T47D (cell line): ENCODE results near the gene COL4A4.
"Not testable (repeated sequence)": the region's sequence is repeated elsewhere in the genome, so short reads cannot be mapped to it uniquely, and the experiment has no call there.

Source experiments
- DNase-seq, 2 experiments: peaks; one replicate each; pipeline versions ENCODE4 v3.0.0 to v3.0.0-alpha.2; 2011 to 2012; ENCODE audit warnings: low read depth in 1 of 2, low spot score in 1 of 2
- JUND ChIP-seq: IDR thresholded peaks from 2 replicates; pipeline ENCODE4 v1.6.1; 2012; ENCODE audit warnings: low read depth
- in situ Hi-C: cut with HindIII; loops from 2 replicates; pipeline ENCODE4 v1.10.0; 2016; ENCODE audit warnings: low sequenced_read_pairs, low pct_unique_long_range_greater_than_20kb

COL4A4 gene

DNA sequence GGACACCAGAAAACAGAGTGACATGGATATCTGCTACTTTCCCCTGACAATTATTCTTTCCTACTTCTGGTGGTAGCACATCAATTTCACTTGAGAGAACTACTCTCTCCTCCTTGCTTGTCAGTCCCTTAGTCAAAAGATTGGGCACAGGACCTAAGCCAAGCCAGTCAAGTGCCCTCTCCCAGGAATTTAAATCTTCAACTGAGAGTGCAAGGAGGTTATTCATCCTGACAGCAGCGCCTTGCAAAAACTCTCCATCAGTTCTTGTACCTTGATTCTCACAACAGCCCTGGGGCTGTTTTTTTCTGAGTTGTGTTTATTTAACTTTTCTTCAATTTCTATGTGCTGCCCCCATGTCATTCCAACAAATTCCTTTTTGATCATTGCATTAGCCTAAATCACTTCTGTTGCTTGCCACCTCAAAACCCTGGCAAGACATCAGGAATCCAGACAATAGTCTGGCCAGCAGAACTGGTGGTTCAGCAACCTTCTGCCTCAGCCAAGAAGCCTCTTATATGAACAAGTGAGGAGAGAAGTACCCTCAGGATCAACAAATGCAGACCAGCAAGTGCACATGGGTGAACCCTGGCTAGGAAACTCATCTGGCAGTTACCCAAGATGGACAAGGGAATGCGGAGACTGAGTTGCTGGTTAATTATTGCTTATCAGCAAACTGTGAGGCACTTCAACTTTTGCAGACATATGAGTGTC, 19.8 kb upstream of the COL4A4 start:
- DNase-seq = no peak

DNA sequence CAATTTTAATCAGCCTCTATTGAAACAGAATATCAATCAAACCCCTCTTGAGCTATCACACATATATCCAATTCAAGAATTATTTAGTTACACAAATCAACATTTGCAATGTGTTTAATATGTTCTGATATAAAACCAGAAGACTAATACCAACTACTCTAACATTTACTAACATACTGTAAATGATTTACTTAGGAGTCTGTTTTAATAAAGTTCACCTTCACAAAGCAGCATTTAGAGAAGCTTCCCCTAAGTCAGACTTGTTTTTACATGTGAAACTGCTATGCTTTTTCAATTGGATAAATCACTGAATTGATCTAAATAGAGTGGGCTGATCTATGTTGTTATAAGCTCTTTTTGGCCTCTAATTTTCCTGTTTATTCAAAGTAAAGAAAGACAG, 18.8 kb upstream of the COL4A4 start:
- TF ChIP-seq JUND = no peak
- in situ Hi-C loops = no loop called here
- no peak for DNase-seq

More for the DNA sequence above, 19.8 kb upstream of the COL4A4 start:
- TF ChIP-seq JUND = no peak
- in situ Hi-C loops = no loop called here

DNA sequence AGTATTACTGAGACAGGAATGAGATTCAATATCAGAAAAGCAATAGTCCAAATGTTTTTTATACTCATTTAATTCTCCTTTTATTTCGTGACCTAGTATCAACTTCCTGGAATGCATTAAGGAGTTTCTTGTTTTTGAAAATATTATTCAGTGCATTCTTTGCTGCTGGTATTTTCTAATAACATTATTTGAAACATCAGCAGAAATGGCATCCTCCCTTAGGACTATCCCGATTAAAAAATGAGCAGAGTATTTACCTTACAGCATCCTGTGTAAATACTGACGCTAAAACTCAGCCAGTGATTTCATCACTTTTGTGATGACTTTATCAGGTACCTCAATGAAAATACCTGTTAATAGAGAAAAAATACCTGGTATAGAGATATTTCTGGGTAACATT, 16.8 kb upstream of the COL4A4 start:
- in situ Hi-C loops = no loop called here
- no peak for TF ChIP-seq JUND
- DNase-seq = no peak

DNA sequence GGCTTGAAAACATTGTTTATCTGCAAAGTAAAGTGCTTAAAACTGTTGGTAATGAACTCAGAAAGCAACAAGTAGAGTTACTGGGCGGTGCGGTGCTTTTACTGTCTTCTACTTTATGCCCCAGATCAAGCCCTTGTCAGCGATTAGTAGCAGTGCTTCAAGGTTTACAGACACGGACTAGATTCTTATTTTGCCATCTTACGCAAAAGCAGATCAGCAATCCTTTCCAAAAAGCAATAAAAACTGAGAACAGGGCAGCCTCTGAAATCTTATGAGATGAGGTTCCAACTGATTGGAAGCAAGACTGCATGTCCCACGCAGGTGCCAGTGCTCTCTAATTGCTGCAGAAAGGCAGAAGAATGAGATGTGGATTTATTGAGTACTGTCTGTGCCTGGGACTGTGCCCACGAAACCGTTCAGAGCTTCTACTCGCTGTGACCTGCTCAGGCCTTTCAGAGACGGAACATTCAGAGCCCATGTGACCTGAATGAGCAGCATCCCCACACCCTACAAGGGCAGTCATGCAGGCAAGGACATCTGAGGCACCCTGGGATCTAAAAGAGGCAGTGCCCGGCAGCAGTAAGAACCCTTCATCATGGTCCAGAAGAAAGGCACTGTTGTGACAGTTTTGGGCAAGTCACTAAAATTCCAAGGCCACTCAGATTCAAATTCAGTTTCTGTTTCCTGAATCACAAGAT, 16.1 kb upstream of the COL4A4 start:
- no peak for DNase-seq
- TF ChIP-seq JUND = no peak
- in situ Hi-C loops = no loop called here

DNA sequence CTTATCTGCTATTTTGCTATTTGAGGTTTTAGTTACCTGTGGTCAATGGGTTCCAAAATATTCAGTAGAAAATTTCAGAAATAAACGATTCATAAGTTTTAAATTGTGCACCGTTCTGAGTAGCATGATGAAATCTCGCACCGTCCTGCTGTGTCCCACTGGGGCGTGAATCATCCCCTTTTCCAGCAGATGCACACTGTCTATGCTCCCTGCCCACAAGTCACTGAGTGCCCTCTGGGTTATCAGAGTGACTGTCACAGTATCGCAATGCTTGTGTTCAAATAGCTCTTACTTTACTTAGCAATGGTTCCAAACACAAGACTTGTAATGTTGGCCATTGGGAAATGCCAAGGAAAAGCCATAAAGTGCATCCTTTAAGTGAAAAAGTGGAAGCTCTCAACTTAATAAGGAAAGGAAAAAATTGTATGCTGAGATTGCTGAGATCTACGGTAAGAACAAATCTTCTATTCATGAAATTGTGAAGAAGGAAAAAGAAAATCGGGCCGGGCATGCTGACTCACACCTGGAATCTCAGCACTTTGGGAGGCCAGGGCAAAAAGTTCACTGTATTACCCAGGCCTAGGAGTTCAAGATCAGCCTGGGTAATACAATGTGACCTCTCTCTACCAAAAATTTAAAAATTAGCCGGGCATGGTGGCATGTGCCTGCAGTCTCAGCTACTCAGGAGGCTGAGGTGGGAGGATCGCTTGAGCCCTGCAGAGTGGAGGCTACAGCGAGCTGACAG, 13.8 kb upstream of the COL4A4 start:
- TF ChIP-seq JUND = no peak
- in situ Hi-C loops = no loop called here
- no peak for DNase-seq

DNA sequence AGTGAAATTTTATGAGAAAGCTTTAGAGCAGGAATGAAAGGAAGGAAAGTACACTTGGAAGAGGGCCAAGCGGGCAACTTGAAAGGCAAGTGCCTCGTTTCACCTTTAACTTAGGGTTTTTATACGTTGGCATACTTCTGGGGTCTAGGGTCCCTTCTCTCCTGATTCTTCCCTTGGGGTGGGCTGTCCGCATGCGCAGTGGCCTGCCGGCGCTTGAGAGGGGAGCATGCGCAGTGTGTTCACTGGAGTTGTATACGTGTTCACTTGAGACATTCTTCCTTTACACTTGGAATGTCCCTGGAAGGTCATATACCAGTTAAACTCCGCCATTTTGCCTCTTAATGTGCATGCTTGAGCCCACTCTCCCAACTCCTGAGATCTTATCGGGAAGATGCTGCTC, 7.8 kb upstream of the COL4A4 start:
- in situ Hi-C loops, DNase-seq: not testable (repeated sequence)

DNA sequence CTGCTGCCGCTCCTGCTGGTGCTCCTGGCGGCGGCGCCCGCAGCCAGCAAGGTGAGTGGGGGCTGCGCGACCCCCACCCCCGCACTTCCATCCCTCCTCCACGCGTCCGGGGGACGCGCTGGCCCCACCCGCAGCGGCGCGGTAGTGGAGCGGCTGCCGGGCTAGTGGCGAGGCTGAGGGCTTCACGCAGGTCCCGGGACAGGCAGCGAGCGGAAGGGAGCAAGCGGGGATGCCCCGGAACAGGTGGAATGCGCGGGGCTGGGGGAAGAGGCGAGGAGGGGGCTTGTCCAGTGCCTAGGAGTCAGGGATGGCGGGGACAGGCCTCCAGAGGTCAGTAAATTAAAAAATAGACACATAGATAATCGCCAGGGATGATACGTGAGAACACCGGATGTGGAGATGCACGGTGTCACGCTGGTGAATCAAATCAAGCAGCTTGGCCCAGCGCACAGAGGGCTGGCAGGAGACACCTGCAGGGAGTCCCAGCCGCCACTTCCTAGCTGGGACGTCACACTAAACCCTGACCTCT, 822 bp upstream of the COL4A4 start:
- DNase-seq = no peak
- in situ Hi-C loops = no loop called here
- no peak for TF ChIP-seq JUND

DNA sequence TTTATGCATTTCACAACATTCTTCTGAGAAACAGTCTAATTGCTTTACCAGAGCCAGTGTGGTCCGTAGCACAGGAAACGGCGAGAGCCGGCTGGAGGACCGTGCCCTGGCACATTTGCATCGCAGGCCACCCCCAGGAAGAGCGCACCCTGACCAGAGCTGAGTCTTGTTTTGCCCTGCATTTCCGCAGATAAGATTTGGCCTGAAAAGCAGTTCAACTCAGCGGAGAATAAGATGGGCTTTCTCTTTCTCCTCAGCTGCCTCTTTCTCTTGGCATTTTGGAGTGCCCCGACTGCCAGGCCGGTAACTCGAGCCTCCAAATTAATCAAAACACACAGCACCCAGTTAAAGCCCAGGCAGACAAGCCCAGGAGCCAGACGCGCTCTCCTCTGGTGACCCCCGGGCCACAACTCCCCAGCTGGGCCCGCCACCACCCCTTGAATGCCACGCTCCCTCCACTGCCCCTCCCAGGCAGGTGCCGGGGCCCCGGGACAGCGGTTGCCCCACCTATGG, 464 bp downstream of the COL4A4 start:
- DNase-seq = no peak
- no peak for TF ChIP-seq JUND
- in situ Hi-C loops = no loop called here

DNA sequence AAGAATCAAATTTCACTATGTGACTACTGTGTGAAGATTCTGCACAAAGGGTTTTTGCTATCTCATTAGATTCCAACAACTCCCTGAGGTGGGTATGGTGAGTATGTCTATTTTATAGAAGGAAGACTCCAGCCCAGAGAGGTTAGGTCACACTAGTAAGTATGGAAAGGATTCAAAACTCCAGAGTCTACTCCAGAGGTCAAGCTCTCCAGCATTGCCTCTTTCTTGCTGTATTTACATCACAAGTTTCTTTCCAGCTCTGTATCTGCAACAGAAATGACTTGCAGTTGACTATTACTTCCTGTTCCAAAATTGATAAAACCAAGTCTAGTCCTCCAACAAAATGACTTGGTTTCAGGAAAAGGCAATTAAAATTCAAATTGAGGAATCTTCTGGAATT, 2.1 kb downstream of the COL4A4 start:
- in situ Hi-C loops = no loop called here
- TF ChIP-seq JUND = no peak
- no peak for DNase-seq

DNA sequence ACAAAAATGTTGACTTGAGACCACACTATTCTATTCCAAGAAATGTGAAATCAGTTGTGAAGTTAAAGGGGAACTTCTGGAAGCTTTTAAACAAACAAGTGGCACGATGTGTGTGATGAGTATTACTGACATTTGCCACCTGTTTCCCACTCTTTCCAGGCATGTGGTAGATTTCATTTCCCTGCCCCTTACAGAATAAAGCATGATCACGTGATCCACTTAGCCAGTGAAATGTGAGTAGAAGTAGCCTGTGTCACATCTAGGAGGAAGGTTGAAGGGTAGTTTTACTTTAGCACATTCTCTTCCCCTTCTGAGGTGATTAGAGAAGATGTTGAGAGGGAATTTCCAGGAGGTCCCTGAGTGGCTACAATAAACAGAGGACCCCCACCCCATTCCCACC, 3.8 kb downstream of the COL4A4 start:
- in situ Hi-C loops = no loop called here
- no peak for TF ChIP-seq JUND
- no peak for DNase-seq

DNA sequence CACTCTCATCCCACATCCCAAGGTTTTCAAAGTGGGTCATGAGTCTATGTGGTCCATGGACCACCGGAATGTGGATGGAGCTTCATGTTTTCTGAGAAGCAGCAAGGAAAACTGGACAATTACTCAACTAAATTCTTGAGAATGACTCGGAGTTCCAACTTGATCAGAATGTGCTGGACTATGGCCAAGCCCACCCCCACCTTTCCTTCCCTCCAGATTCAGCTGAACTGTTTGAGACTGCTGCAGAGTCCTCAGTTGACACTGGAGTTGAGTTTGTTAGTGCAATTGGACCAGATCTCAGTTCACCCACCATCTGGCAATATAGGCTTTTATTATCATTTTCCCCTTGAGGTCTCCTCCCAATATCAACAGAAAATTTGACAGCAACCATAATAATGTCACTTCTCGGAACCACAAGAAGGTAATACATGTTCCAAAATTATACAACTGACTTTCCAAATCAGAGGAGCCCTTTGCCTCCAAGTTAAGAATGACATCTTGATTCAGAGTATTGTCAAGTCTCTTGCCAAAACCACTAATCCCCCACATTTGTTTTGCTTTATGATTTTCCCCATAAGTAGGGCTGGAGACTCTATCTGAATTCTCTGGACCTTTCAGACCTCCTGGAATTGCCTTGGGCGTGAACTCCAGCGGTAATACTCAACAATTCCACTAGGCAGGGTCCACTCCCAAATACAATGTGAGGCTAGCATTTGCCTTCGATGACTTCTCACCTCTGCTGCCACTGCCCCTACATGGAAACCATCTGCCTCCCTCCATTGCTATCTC, 8.8 kb downstream of the COL4A4 start:
- DNase-seq = no peak
- in situ Hi-C loops = no loop called here

More for the DNA sequence above, 8.8 kb downstream of the COL4A4 start:
- no peak for TF ChIP-seq JUND
